Mesendoderm (in vitro differentiated cells): ENCODE data around the gene LPIN2.
A peak's percentile ranks its signal among the peaks of the same experiment; 100 is the strongest.

ENCODE experiments used
- DNase-seq: peaks from one replicate; pipeline ENCODE4 v3.0.0; 2013
- H2AK5ac ChIP-seq: 2 replicates; pipeline ENCODE4 v1.6.1; 2013; ENCODE audit warnings: low read length, inconsistent platforms
- H2BK120ac ChIP-seq: 2 replicates; pipeline ENCODE4 v1.6.1; 2013; ENCODE audit warnings: low read depth, mild to moderate bottlenecking, low read length, moderate library complexity, mixed read lengths
- H2BK15ac ChIP-seq: replicated peaks from 2 replicates; pipeline ENCODE4 v1.6.1; 2013; ENCODE audit warnings: low read depth, mild to moderate bottlenecking, moderate library complexity
- H2BK5ac ChIP-seq: 2 replicates; pipeline ENCODE4 v1.6.1; 2013; ENCODE audit warnings: low read length, inconsistent platforms
- H3K18ac ChIP-seq: 2 replicates; pipeline ENCODE4 v1.6.1; 2013; ENCODE audit warnings: mild to moderate bottlenecking, low read length, mixed read lengths
- H3K23ac ChIP-seq: one replicate; pipeline ENCODE4 v1.6.1; 2013; ENCODE audit warnings: low read length
- H3K27ac ChIP-seq: 2 replicates; pipeline ENCODE4 v1.5.1; 2013; ENCODE audit warnings: low read depth, mild to moderate bottlenecking, inconsistent platforms, low read length, moderate library complexity
- H3K27me3 ChIP-seq: 2 replicates; pipeline ENCODE4 v1.6.1; 2013; ENCODE audit warnings: low read length, control low read depth, mild to moderate bottlenecking, inconsistent platforms; ENCODE audit not compliant: insufficient read depth, poor library complexity
- H3K36me3 ChIP-seq: 2 replicates; pipeline ENCODE4 v1.6.1; 2013; ENCODE audit warnings: low read length, inconsistent platforms; ENCODE audit not compliant: control insufficient read depth, insufficient read depth
- H3K4ac ChIP-seq: one replicate; pipeline ENCODE4 v1.6.1; 2013; ENCODE audit warnings: low read depth, mild to moderate bottlenecking, low read length, moderate library complexity
- H3K4me1 ChIP-seq: 2 replicates; pipeline ENCODE4 v1.6.1; 2013; ENCODE audit warnings: low read depth, low read length, inconsistent platforms; ENCODE audit not compliant: control insufficient read depth
- H3K4me2 ChIP-seq: 2 replicates; pipeline ENCODE4 v1.6.1; 2013; ENCODE audit warnings: low read length
- H3K4me3 ChIP-seq: 2 replicates; pipeline ENCODE4 v1.5.1; 2013; ENCODE audit warnings: mild to moderate bottlenecking, low read length
- H3K56ac ChIP-seq: one replicate; pipeline ENCODE4 v1.6.1; 2013; ENCODE audit warnings: low read length
- H3K79me1 ChIP-seq: 2 replicates; pipeline ENCODE4 v1.6.1; 2013; ENCODE audit warnings: low read length, inconsistent platforms
- H3K79me2 ChIP-seq: 2 replicates; pipeline ENCODE4 v1.6.1; 2013; ENCODE audit warnings: mild to moderate bottlenecking, low read length; ENCODE audit not compliant: control insufficient read depth, insufficient read depth
- H3K9ac ChIP-seq: 2 replicates; pipeline ENCODE4 v1.6.1; 2013; ENCODE audit warnings: low read length, inconsistent platforms
- H4K5ac ChIP-seq: one replicate; pipeline ENCODE4 v1.6.1; 2013; ENCODE audit warnings: low read length
- H4K8ac ChIP-seq: one replicate; pipeline ENCODE4 v1.6.1; 2013; ENCODE audit warnings: low read depth, mild to moderate bottlenecking, control low read depth, low read length, moderate library complexity
- WGBS: extraction: QIAGEN DNeasy Blood & Tissue Kit; methylation state at CpG from one replicate; pipeline ENCODE4 v1.1.7; 2013; ENCODE audit warnings: low lambda C conversion rate, missing lambda C conversion rate; ENCODE audit not compliant: insufficient coverage; ENCODE audit errors: extremely low coverage; 5-methylcytosine and 5-hydroxymethylcytosine counted together

The LPIN2 gene

DNA sequence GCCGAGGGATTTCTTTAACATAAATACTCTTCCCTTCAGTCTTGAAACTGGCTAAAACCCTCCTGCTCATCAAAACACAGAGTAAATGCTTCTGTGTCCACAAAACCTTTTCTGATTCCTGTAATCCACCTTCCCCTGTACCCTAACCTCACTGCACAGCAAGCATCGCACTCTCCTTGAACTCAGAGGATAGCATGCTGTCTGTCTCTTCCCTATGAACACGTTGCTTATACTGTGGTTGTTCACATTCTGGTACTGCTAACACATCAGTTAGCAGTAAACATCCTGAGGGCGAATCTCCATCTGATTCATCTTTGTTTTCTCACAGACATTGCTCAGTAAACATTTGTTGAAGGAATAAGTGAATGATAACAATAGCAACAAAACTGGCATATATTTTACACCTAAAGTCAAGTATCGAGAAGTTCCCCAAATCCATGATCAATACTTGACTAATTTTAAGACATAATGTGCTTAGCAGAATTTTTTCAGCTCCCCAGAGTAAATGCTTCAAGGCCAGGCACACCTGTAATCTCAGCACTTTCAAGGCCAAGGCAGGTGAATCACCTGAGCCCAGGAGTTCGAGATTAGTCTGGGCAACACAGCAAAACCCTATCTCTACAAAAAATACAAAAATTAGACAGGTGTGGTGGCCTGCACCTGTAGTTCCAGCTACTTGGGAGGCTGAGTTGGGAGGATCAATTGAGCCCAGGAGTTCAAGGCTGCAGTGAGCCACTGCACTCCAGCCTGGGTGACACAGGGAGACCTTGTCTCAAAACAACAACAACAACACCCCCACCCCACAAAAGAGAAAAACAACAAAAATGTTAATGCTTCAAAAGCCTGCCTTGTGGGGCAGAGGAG, 45.6 kb upstream of the LPIN2 start:
- Histone ChIP-seq H4K8ac (no peak overlapping the region), H2BK120ac (no peak overlapping the region), H3K79me1 (no peaks in the 10 kb centered on the region), H4K5ac (no peak overlapping the region), H3K4me2 (no peak overlapping the region), H3K4me3 (no peak overlapping the region), H3K18ac (no peak overlapping the region), H3K23ac (no peak overlapping the region), H3K27me3 (no peaks in the 10 kb centered on the region), H2BK15ac (no peak overlapping the region), H2AK5ac (no peak overlapping the region), H3K4ac (no peak overlapping the region), H3K79me2 (no peaks in the 10 kb centered on the region), H3K9ac (no peak overlapping the region), H3K4me1 (no peaks in the 10 kb centered on the region), H3K36me3 (no peaks in the 10 kb centered on the region), H3K56ac (no peak overlapping the region), H3K27ac (no peak overlapping the region), H2BK5ac (no peak overlapping the region)
- no peak for DNase-seq
- WGBS, result no CpG with 5 or more reads among the region's 6 CpGs

GRCh38 chr18:3057526-3057925, 44.6 kb upstream of the LPIN2 start:
- no peak overlapping the region for H4K5ac ChIP-seq
- no peaks in the 10 kb centered on the region for H3K36me3 ChIP-seq
- no peak overlapping the region for H3K18ac ChIP-seq
- no peak overlapping the region for H3K4me2 ChIP-seq
- no peak for DNase-seq
- no CpG with 5 or more reads among the region's 4 CpGs for WGBS
- H3K27ac ChIP-seq, result no peak overlapping the region
- H3K27me3 ChIP-seq, result no peaks in the 10 kb centered on the region
- H2BK15ac ChIP-seq, result no peak overlapping the region
- no peak overlapping the region for H4K8ac ChIP-seq
- no peak overlapping the region for H3K4me3 ChIP-seq
- H3K9ac ChIP-seq, result no peak overlapping the region
- H3K23ac ChIP-seq, result no peak overlapping the region
- no peaks in the 10 kb centered on the region for H3K79me2 ChIP-seq
- H2BK5ac ChIP-seq, result no peak overlapping the region
- H2AK5ac ChIP-seq, result no peak overlapping the region
- H3K4me1 ChIP-seq, result no peaks in the 10 kb centered on the region
- no peak overlapping the region for H2BK120ac ChIP-seq
- no peak overlapping the region for H3K56ac ChIP-seq
- H3K4ac ChIP-seq, result no peak overlapping the region
- no peaks in the 10 kb centered on the region for H3K79me1 ChIP-seq

GRCh38 chr18:3056311-3056710, 43.4 kb upstream of the LPIN2 start:
- H3K79me2 ChIP-seq, result no peaks in the 10 kb centered on the region

GRCh38 chr18:3055816-3056215, 42.9 kb upstream of the LPIN2 start:
- Histone ChIP-seq H3K36me3 (no peaks in the 10 kb centered on the region), H3K27me3 (no peaks in the 10 kb centered on the region), H2BK120ac (no peak overlapping the region), H4K8ac (no peak overlapping the region), H2BK15ac (no peak overlapping the region), H3K4me3 (no peak overlapping the region), H4K5ac (no peak overlapping the region), H3K9ac (no peak overlapping the region), H3K79me2 (no peaks in the 10 kb centered on the region), H2BK5ac (no peak overlapping the region), H3K27ac (no peak overlapping the region), H3K56ac (no peak overlapping the region), H3K79me1 (no peaks in the 10 kb centered on the region), H3K18ac (no peak overlapping the region), H3K4ac (no peak overlapping the region), H3K23ac (no peak overlapping the region), H3K4me1 (no peaks in the 10 kb centered on the region), H2AK5ac (no peak overlapping the region), H3K4me2 (no peak overlapping the region)
- no CpG with 5 or more reads among the region's 4 CpGs for WGBS
- DNase-seq, result peak; percentile 80

More at GRCh38 chr18:3056311-3056710, 43.4 kb upstream of the LPIN2 start:
- DNase-seq, result no peak
- no peaks in the 10 kb centered on the region for H3K27me3 ChIP-seq
- no CpG with 5 or more reads among the region's 9 CpGs for WGBS
- no peak overlapping the region for H2BK15ac ChIP-seq
- no peak overlapping the region for H3K4ac ChIP-seq
- no peak overlapping the region for H2AK5ac ChIP-seq
- H3K4me3 ChIP-seq, result no peak overlapping the region
- no peak overlapping the region for H2BK5ac ChIP-seq
- no peaks in the 10 kb centered on the region for H3K79me1 ChIP-seq
- no peak overlapping the region for H2BK120ac ChIP-seq
- no peak overlapping the region for H3K4me2 ChIP-seq
- H3K56ac ChIP-seq, result no peak overlapping the region
- H3K9ac ChIP-seq, result no peak overlapping the region
- no peak overlapping the region for H3K23ac ChIP-seq
- H4K8ac ChIP-seq, result no peak overlapping the region
- no peak overlapping the region for H3K27ac ChIP-seq
- no peaks in the 10 kb centered on the region for H3K4me1 ChIP-seq
- no peak overlapping the region for H4K5ac ChIP-seq
- H3K36me3 ChIP-seq, result no peaks in the 10 kb centered on the region
- H3K18ac ChIP-seq, result no peak overlapping the region

- Histone ChIP-seq H2AK5ac (no peak overlapping the region), H2BK120ac (no peak overlapping the region), H3K56ac (no peak overlapping the region), H3K9ac (no peak overlapping the region), H3K4ac (peak overlapping the region; percentile 46), H3K79me2 (no peaks in the 10 kb centered on the region), H4K5ac (no peak overlapping the region), H3K4me3 (no peak overlapping the region), H2BK5ac (no peak overlapping the region), H3K4me1 (no peaks in the 10 kb centered on the region), H2BK15ac (no peak overlapping the region), H3K36me3 (no peaks in the 10 kb centered on the region), H3K27ac (no peak overlapping the region), H3K79me1 (no peaks in the 10 kb centered on the region), H4K8ac (no peak overlapping the region), H3K23ac (no peak overlapping the region), H3K18ac (no peak overlapping the region), H3K27me3 (no peaks in the 10 kb centered on the region), H3K4me2 (no peak overlapping the region)
- WGBS, result no CpG with 5 or more reads among the region's 4 CpGs
- DNase-seq, result no peak
Measured at GRCh38 chr18:3055186-3055728, 42.3 kb upstream of the LPIN2 start.
